Adrenal gland (tissue), 12 donors: ENCODE data around the gene NDEL1. TPM values are rescaled to one million over a fixed set of nuclear protein-coding genes. Genes with fewer than 3 reads are reported as not detected.

Source experiments
- DNase-seq, 7 donors: peaks; one replicate each; pipeline ENCODE4 v3.0.0-alpha.2; 2019 to 2020
- H3K27ac ChIP-seq, 5 donors: fragments of 200-600 bp; sonication (generic) in 4 of 5; 1 replicate in 3 of 5; 2 replicates in 2 of 5; pipeline versions ENCODE4 v1.5.1 to v1.8.0; 2016 to 2020; ENCODE audit warnings: mild to moderate bottlenecking in 1 of 5
- H3K27me3 ChIP-seq: fragments of 200-600 bp; 2 replicates; pipeline ENCODE4 v1.8.0; 2021
- H3K36me3 ChIP-seq, 2 donors: fragments of 200-600 bp; replicated peaks in 1 of 2; 1 replicate in 1 of 2; 2 replicates in 1 of 2; pipeline versions ENCODE4 v1.5.1 to v1.8.0; 2018 to 2022
- H3K4me1 ChIP-seq, 2 donors: fragments of 200-600 bp; replicated peaks in 1 of 2; 1 replicate in 1 of 2; 2 replicates in 1 of 2; pipeline versions ENCODE4 v1.5.1 to v1.8.0; 2018 to 2021
- H3K4me3 ChIP-seq, 4 donors: fragments of 200-600 bp; sonication (generic) in 3 of 4; one replicate each; pipeline ENCODE4 v1.5.1; 2016 to 2018
- H3K9me3 ChIP-seq, 3 donors: fragments of 200-600 bp; sonication (generic) in 1 of 3; replicated peaks in 1 of 3; 1 replicate in 2 of 3; 2 replicates in 1 of 3; pipeline versions ENCODE4 v1.5.1 to v1.8.0; 2016 to 2021
- CTCF ChIP-seq, 6 experiments: fragments of 450-650 bp in 4 of 6; fragments of 200-600 bp in 2 of 6; sonication (generic) in 1 of 6; IDR thresholded peaks; 1 replicate in 5 of 6; 2 replicates in 1 of 6; pipeline versions ENCODE4 v1.5.1 to v1.8.0; 2016 to 2021; ENCODE audit warnings: antibody characterized with exemption in 6 of 6, mild to moderate bottlenecking in 2 of 6, moderate library complexity in 1 of 6
- POLR2A ChIP-seq, 2 donors: fragments of 450-650 bp; IDR thresholded peaks; one replicate each; pipeline ENCODE4 v1.6.1; 2017; ENCODE audit warnings: antibody characterized with exemption in 2 of 2, mild to moderate bottlenecking in 2 of 2, moderate library complexity in 1 of 2
- WGBS, 4 donors: extraction: QIAGEN DNeasy Blood & Tissue Kit in 2 of 4; methylation state at CpG; one replicate each; pipeline versions ENCODE4 v1.1.5 to v1.1.7; 2013 to 2017; 5-methylcytosine and 5-hydroxymethylcytosine counted together
- intact Hi-C, 2 donors: fragments of 100-400 bp; cut with DNase I; formaldehyde crosslinking; loops; one replicate each; pipeline versions ENCODE4 v1.14.1 to v1.15.0; 2022 to 2023
- polyA plus RNA-seq, 3 donors: library from polyadenylated mRNA; stranded (reverse); fragments of 200-250 nt in 2 of 3; fragments of 350-450 nt in 1 of 3; fragmentation: Illumina TruSeq in 1 of 3; extraction: RNeasy Lipid Tissue Mini Kit (QIAGEN cat#74804) in 1 of 3; gene quantifications; one replicate each; pipeline ENCODE4 v1.2.3, GENCODE V29; 2013 to 2014
- total RNA-seq, 9 donors: library from RNA; depleted of rRNA in 4 of 9; stranded (reverse); fragments of >200 nt in 4 of 9; fragments of 120-200 nt in 1 of 9; fragmentation: NEBNext Ultra II Directional in 1 of 9; extraction: Animal tissue kit (Norgen Biotek cat#: 25700) in 1 of 9; gene quantifications; one replicate each; pipeline versions ENCODE4 v1.1.0 to v1.2.4, GENCODE V29; 2013 to 2023
- donor health status: healthy with polysubstance abuse.
- donor health status: Bipolar disorder and iron deficiency.
- donor health status: DM: yes; HTN: yes; CAD: no.
- donor health status: DM: no; HTN: no; CAD: no.
- donor health status: DM: no; HTN: no; CAD: no.
- donor health status: DM: yes; HTN: yes; CAD: no.

NDEL1 gene
- total and polyA plus RNA-seq, 12 donors = 21.9 to 265 (median 47.0) TPM

- H3K27ac ChIP-seq = peak overlapping the region; percentile 42 to 71 (median 61)
- no peaks in the 10 kb centered on the region for H3K27me3 ChIP-seq
- peak; percentile 83 to 94 (median 91) for DNase-seq
- H3K4me3 ChIP-seq = no peak overlapping the region
- TF ChIP-seq CTCF (IDR thresholded peaks at IDR 0.05) (no peak), POLR2A (IDR thresholded peaks at IDR 0.05) (no peak)
- intact Hi-C loops = no loop called here
- no peaks in the 10 kb centered on the region for H3K36me3 ChIP-seq
- peaks cover 7 to 16% of the 10 kb centered on the region in 2 donors for H3K4me1 ChIP-seq
- 7 to 11% (median 8%) methylated on average over 5 of the region's 5 CpGs for WGBS, 4 donors
- H3K9me3 ChIP-seq = no peaks in the 10 kb centered on the region
Measured at GRCh38 chr17:8420041-8420934, 15.4 kb upstream of the NDEL1 start.

GRCh38 chr17:8421571-8421970 is 14.1 kb upstream of the NDEL1 start:
- peaks cover 7 to 16% of the 10 kb centered on the region in 2 donors for H3K4me1 ChIP-seq
- no peak for DNase-seq
- no peak for TF ChIP-seq CTCF (IDR thresholded peaks at IDR 0.05)
- no peak for TF ChIP-seq POLR2A (IDR thresholded peaks at IDR 0.05)
- no peaks in the 10 kb centered on the region for H3K9me3 ChIP-seq
- peak overlapping the region in 2 of 5 donors; percentile 61 to 71 for H3K27ac ChIP-seq
- 31 to 46% (median 35%) methylated on average over 3 of the region's 3 CpGs for WGBS, 4 donors
- no peak overlapping the region for H3K4me3 ChIP-seq
- no peaks in the 10 kb centered on the region for H3K36me3 ChIP-seq
- H3K27me3 ChIP-seq = no peaks in the 10 kb centered on the region
- intact Hi-C loops = no loop called here

GRCh38 chr17:8426094-8426720 is 9.5 kb upstream of the NDEL1 start:
- 67 to 77% (median 71%) methylated on average over 5 to 6 of the region's 6 CpGs for WGBS, 4 donors
- TF ChIP-seq POLR2A (IDR thresholded peaks at IDR 0.05) (no peak), CTCF (IDR thresholded peaks at IDR 0.05) (no peak)
- Histone ChIP-seq H3K27me3 (no peaks in the 10 kb centered on the region), H3K4me3 (no peak overlapping the region), H3K9me3 (no peaks in the 10 kb centered on the region), H3K36me3 (no peaks in the 10 kb centered on the region), H3K4me1 (peaks cover 0 to 5% of the 10 kb centered on the region in 2 donors), H3K27ac (no peak overlapping the region)
- intact Hi-C loops = no loop called here
- no peak for DNase-seq

GRCh38 chr17:8426802-8427201 is 8.9 kb upstream of the NDEL1 start:
- TF ChIP-seq CTCF (IDR thresholded peaks at IDR 0.05) = no peak
- no peak for TF ChIP-seq POLR2A (IDR thresholded peaks at IDR 0.05)
- DNase-seq = no peak
- WGBS, 4 donors = 90 to 99% (median 96%) methylated on average over 3 of the region's 3 CpGs
- intact Hi-C loops = no loop called here
- no peak overlapping the region for H3K27ac ChIP-seq
- H3K4me3 ChIP-seq = no peak overlapping the region
- no peaks in the 10 kb centered on the region for H3K27me3 ChIP-seq
- H3K9me3 ChIP-seq = no peaks in the 10 kb centered on the region
- H3K36me3 ChIP-seq = no peaks in the 10 kb centered on the region
- H3K4me1 ChIP-seq = peaks cover 0 to 10% of the 10 kb centered on the region in 2 donors
